Ammon's horn (tissue), 1 donor: ENCODE results near the gene KRT26.
"Not testable (repeated sequence)": the region's sequence is repeated elsewhere in the genome, so short reads cannot be mapped to it uniquely, and the experiment has no call there.

ENCODE experiments used
- DNase-seq: peaks from one replicate; pipeline ENCODE4 v3.0.0-alpha.2; 2016; ENCODE audit warnings: low spot score

The KRT26 gene

DNA sequence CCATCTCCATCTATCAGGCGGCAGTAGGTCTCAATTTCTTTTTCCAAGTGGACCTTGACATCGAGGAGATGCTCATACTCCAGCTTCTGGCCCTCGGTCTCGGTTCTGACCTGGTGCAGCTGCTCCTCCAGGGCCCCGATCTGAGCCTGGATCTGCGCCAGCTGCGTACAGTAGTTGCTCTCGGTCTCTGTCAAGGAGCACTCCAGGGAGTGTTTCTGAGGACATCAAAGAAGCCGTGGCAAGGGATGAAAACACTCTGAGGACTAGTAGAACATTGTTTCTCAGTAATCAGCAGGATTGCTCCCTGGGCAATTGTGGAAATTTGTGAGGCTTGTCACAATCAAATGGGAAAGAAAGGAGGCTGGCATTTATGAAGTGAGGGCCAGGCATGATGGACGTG, 21.8 kb upstream of the KRT26 start:
- DNase-seq, result no peak

DNA sequence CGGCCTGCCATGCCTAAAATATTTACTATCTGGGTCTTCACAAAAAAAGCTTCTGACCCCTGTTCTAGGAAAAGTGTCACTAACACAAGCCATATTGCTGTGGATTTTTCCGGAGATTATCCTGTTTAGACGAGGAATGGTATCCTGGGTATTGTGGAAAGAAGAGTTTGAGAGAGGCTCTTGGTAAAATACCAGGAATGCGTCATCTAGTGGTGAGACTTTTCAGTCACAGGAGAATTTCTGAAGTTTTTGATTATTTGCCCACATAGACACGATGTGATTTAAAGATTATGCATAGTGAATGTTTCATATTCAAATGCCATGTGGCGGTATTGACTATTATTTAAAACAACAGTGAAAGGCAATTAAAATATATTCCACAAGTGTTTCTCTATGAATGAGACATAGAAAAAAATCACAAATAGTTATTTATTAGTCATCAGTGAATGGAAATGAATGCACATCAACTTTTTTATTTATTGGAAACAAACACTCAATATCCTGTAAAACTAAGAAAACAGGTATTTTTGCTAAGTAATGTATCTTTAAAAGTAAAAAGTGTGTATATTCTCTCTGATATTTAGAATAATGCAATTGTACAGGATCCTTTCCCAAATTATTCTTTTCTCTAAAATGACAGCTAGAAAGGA, 19.9 kb upstream of the KRT26 start:
- DNase-seq, result peak; percentile 14

DNA sequence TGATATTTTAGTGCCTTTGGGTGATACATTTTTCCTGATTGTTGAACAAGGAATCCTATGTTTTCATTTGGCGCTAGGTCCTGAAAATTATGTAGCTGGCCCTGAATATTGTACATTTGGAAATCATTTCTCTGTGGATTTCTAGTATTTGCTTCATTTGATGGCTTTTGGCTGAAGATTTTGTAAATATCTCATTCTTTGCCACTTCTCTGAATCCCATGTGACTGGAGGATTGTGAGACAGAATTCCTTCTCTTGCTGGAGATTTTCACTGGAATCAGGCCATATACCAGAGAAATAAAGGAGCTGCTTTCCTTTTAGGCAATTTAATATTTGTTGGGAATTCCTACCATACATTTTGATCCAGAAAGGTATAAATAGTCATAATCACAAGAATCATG, 19.1 kb upstream of the KRT26 start:
- DNase-seq, result no peak

DNA sequence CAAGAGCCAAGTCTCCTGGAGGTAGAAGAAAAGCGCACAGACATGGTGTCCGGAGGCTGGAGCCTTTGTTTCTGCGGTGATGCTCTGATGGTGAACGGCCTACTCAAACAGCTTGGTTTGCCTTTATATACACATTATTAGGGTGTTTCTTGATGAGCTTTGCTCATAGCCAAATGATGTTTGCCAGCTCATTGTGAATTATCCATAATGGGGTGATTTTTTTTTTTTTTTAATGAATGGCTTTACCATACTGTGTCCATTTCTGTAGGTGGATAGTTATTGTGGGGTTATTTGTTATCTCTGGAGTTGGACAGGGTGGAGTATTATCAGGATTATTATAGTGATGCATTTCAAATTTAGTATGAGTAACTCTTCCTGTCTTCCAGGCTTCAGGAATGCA, 10.4 kb upstream of the KRT26 start, which contains the start of gene KRT27:
Gene KRT27 (minus strand): TSS at position 101 of the 400 bp plus-strand sequence. CDS start 57 bp downstream, at position 44.
- DNase-seq, result no peak

DNA sequence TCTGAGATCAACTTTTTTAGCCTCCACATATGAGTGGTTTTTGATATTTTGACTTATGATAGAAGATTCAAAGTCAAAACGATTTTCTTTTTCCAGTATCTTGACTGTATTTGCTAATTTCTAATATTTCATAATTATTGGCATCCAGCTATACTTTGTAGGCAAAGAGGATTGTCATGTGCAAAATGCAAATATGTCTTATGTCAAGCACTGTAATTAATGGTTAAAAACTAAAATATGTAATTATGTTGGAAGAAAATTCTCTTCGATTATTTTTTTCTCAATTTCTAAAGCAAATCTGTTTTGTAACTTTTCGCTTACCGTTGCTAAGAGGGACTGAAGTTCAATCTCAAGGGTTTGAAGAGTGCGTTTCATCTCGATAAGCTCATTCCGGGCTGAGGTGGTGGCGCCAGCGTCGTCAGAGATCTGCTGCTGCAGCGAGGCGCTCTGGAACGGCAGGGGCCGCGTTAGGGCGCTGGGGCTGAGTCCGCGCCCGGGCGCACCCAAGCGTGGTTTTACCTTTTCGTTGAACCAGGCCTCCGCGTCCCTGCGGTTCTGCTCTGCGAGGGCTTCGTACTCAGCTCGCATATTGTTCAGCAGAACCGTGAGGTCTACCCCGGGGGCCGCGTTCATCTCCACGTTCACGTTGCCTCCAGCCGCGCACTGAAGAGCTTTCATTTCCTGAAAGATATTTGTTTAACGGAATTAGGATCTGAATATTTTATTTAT, 7.3 kb upstream of the KRT26 start:
- DNase-seq, result no peak

DNA sequence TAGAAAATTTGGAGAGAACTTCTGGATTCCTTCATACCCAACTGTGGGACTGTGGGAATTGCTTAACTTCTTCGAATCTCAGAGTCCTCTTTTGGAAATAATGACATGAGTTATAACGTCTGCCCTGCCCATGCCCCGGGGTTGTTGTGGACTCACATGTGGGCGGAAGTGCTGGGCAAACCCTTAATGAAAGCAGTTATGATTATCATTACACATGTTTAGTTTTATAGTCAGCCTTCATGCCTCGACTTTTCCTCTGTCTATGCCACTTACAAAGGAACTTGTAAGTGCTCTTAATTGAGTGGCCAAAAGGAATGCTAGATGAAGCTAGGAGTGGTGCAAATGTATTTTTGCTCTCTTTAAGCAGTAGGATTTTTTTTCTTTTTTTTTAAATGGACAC, 6.5 kb upstream of the KRT26 start:
- no peak for DNase-seq

DNA sequence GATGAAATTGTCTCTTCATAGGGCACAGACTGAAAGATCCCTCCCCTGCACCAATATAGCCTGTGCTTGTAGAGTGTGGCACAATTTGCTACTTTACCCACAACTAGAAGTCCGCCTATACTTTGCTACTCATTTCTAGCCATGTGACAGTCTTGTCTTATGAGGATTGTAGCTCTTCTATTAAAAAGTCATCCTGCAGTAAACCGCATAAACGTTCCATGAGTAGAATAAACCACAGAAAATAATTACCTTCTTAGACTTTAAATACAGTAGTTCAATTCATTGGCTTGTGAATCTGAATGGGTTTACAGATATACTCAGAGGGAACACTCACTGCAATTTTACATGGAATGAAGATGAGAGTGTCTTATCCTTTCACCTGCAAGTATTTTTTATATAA, 6.0 kb upstream of the KRT26 start:
- DNase-seq, result no peak

DNA sequence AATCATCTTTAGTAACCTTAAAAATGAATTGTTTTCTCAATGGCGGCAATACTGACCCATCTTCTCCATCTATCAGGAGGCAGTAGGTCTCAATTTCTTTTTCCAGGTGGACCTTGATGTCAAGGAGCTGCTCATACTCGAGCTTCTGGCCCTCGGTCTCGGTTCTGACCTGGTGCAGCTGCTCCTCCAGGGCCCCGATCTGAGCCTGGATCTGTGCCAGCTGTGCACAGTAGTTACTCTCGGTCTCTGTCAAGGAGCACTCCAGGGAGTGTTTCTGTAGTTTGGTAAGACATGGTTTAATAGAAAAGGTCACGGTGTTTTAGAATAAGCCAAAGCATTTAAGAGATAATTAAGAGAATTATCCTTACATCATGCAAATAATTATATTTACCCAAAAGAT, 5.5 kb upstream of the KRT26 start:
- no peak for DNase-seq

DNA sequence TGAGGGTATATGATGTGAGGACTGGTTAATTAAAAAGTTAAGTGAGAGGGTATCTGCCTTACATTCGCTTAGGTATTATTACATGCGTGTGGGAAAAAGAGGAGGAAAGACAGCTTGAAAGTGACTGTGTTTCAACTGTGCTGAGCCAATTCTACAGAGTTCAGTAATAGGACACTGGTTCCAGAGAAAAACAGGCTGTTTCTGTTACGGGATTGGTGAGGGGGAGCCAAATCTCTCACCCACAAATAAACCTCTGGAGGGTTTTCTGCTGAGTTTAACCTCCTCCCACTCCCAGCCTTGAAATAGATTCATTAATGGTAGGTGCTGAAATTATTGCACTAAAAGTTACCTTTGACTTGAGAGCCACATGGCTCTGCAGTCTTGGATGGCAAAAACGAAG, 3.9 kb upstream of the KRT26 start:
- no peak for DNase-seq

DNA sequence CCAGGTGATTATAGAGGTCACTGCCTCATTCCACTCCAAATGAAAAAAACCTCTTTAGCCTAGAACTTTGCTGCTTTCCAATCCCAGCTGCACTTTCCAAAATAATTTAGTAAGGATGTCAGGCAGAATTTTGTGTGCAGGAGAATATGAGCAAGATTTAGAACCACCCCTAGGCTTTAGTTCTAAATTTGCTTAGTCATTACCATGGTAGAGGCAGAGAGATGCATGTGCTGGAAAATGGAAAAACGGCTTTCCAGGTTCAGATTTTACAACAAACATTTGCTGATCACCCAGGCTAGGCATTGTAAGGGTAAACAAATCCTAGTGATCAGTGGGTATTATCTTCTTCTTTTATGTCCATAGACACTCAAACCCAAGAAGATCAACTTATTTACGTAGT, 6.3 kb downstream of the KRT26 start:
- no peak for DNase-seq

DNA sequence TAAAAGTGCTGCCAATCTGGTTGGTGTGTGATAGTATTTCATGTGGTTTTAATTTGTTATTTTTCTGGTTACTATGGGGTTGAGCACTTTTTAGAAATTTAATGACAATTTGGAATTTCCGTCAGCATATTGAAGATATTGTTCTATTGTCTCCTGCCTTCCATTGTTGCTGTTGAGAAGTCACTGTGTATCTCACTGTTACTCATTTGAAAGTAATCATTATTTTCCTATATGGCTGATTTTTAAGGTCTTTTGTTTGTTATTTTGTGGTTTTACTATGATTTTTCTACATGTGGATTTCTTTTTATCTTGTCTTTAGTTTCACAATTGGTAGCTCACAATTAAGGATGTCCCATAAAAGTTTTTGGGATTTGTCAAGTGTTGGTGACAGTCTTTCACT, 8.2 kb downstream of the KRT26 start:
- DNase-seq, result no peak

DNA sequence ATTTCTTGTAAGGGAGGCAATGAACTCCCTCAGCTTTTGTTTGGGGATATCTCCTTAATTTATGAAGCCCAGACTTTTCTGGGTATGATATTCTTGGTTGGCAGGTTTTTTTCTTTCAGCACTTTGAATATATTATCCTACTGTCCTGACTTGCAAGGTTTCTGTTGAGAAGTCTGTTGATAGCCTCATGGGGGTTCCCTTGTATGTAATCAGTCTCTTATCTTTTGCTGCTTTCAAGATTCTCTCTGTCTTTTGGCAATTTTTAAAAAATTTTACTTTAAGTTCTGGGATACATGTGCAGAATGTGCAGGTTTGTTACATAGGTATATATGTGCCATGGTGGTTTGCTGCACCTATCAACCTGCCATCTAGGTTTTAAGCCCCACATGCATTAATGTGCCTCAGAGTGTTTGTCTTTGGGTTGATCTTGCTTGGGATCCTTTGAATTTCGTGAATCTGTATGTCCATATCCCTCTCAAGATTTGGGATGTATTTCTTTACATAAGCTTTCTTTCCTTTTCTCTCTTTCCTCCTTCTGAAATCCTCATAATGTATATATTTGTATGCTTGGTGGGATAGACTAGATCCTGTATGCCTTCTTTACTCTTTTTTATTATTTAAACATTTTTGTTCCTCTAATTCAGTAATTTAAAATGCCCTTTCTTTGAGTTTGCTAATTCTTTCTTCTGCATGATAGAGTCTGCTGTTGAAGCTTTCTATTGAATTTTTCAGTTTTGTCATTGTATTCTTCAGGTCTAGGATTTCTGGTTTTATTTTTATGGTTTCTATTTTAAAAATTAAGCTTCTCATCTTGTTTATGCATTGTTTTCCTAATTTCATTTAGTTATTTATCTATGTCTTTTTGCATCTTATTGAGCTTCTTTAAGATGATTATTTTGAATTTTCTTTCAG, 11.6 kb downstream of the KRT26 start:
- DNase-seq, result no peak

DNA sequence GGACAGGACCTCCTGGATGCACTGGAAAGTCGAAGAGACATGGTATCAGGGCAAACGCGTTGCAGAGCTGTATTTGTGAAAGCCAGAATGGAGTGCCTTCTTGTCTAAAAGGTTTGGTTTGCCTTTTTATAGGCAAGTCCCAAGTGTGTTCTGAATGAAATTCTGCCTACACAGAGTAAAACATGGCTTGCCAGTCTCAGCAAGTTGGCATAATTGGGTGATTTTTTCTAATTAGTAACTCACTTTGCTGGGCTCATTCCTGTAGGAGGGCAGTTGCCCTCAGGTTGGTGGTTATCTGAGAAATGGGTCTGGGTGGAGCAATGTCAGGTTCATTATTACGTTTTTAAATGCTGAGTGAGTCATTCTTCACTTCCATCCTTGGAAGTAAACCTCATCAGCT, 16.8 kb downstream of the KRT26 start, which contains the start of gene KRT25:
Gene KRT25 (minus strand): TSS at position 101 of the 400 bp plus-strand sequence. CDS start 60 bp downstream, at position 41.
- DNase-seq, result no peak

DNA sequence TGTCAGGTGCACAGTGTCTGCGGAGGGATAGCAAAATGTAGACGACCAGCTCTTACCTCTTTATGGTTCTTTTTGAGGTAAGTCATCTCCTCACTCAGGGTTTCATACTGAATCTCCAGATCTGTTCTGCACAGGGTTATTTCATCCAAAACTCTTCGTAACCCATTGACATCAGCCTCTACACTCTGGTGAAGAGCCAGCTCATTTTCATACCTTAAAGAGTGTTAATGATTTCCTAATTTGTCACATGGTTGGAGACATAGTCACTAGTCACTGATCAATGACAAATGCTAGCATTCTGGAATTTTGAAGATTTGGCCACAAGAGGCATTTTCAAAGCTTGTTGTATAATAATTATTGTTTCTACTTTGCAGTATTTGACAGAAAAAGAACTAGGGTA, 18.2 kb downstream of the KRT26 start:
- no peak for DNase-seq

DNA sequence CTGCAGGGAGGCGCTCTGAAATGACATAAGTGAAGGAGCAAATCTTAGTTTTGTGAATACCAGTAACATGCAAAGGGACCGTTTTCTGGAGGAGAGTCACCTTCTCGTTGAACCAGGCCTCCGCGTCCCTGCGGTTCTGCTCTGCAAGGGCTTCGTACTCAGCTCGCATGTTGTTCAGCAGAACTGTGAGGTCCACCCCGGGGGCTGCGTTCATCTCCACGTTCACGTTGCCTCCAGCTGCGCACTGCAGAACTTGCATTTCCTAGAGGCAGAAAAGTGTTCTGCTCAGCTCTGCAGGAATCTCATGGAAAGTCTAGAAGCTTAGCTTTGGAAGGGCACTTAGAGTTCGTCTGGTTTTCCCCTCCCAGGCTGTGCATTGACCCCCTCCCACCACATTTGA, 20.9 kb downstream of the KRT26 start:
- no peak for DNase-seq

DNA sequence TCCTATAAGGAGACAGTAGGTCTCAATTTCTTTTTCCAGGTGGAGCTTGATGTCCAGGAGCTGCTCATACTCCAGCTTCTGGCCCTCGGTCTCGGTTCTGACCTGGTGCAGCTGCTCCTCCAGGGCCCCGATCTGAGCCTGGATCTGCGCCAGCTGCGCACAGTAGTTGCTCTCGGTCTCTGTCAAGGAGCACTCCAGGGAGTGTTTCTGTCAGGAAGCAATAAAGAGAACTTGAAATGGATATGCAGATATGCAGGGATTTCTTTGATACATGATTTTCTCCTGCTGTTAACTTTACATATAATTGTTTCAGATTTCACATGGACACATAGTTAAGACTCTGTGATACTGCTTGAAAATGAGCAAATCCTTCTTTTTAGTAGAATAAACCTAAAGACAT, 21.6 kb downstream of the KRT26 start:
- no peak for DNase-seq

DNA sequence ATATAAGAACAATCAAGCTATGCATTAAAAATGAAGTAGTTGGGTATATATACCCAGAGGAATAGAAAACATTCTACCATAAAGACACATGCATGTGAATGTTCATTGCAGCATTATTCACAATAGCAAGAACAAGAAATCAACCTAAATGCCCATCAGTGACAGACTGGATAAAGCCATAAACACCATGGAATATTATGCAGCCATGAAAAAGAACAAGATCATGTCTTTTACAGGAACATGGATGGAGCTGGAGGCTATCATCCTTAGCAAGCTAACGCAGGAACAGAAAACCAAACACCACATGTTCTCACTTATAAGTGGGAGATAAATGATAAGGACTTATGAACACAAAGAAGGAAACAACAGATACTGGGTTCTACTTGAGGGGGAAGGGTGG, 23.3 kb downstream of the KRT26 start:
- DNase-seq, result not testable (repeated sequence)

DNA sequence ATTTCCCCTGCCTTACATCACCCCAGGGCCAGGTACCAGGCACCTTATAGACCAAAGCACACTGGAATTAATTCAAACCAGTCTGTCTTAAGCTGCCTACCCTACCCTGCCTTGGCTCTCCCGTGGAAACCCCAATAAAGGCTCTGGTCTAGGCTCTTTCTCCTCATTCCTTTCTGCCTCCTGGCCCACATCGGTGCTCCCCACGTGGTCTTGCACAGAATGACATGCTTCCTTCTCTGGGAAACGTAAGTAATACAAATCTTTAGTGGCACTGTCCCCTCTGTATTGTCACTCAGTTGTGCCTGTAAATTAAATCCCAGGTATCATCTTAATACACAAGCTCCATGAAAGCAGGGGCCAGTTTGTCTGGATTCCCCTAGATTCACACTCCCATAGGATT, 33.4 kb downstream of the KRT26 start:
- DNase-seq, result no peak

DNA sequence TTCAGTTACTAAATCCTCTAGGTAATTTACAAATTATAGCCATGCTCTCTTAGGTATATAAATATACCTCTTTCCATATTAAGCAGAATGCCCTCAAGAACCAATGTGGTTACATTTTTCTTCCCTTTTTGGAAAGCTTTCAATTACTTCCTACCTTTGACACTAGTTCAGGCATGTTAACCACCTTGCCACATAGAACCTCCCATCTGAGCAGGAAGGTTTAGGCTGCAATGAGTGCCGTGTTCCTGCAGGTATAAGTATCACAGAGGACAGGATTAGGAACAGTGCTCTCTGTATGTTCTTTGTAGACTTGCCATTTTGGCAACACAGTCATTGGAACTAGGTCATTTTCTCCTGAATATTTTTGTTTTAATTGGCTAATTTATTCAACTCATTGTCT, 37.0 kb downstream of the KRT26 start:
- DNase-seq, result no peak

DNA sequence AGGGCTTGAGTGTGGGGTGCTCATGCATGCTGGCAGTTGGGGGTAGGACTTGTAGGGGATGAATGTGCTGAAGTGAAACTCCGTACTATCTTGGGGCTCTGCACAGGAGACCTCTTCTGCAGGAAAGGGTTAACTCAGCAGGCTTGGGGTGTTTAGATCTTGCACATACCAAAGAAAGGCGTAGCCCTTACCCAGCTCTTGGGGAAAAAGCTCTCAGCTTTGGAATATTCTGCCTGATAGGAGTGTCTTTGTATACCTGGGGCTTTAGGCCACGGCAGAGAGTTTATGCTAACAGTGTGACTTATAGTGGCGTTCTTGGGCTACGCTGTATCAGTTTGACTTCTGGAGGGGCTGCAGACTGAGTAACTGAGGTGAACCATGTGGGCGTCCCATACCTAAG, 38.0 kb downstream of the KRT26 start:
- DNase-seq, result no peak

DNA sequence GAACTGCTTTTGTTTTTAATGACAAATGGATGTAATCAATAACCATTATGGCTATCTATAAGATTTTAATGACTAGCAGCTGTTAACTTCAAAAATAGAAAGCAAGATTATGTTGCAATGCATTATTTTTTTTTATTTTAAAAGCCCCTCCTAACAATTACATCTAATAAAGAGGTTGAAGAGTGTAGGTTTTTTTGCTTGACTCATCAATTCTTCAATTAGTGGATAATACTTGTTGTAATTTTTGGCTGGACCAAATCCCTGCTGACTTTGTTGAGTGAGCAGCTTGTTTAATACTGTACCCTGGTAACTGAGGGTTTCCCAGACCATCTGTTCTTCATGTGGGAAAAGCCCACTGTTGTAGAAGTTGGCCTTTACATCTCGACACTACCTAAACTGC, 41.0 kb downstream of the KRT26 start:
- no peak for DNase-seq

DNA sequence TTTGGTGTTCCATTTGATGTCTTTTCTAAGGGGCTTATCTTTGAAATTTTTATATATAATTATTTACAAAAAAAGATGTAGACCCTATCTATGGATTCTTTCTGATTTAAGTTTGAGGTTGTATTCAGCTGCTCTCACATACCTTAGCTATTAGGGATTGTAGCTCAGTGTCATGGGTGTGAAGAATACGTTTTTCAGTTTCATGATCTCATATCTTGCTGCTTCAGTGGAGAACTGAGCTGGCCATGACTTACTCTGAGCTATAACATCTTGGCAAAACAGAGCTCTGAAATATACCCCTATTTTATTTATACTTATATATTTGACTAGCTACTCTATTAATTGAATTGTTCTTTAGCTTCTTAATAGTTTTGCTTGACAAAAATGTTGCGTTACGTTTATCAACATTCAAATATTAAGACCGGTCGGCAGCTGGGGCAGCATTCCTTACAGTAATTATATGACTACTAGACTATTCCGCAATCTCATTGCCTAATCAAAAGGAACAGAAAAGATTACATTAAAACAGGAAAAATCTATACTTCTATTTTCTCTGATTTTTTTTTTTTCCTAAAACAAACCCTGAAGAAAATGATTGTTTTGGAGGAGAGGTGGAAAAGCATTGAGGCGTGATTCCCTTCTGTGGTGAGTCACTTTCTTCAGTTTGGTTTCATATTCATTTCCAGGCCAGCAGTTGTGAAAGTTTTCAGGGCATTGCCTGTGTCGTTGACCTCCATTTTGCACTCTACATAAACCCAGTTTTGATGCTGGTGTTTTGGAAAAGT, 44.4 kb downstream of the KRT26 start:
- DNase-seq, result no peak
